Stimulated activated CD4-positive, alpha-beta T cell treated with anti-CD3 and anti-CD28 coated beads, Interleukin-1b, Interleukin-23, amount 100 ng/mL, for 48 hours (primary cell): ENCODE measurements around the gene MRFAP1.
"Not testable (repeated sequence)": the region's sequence is repeated elsewhere in the genome, so short reads cannot be mapped to it uniquely, and the experiment has no call there.

Source experiments
- DNase-seq: peaks from one replicate; pipeline ENCODE4 v3.0.0-alpha.2; 2020

The MRFAP1 gene

DNA sequence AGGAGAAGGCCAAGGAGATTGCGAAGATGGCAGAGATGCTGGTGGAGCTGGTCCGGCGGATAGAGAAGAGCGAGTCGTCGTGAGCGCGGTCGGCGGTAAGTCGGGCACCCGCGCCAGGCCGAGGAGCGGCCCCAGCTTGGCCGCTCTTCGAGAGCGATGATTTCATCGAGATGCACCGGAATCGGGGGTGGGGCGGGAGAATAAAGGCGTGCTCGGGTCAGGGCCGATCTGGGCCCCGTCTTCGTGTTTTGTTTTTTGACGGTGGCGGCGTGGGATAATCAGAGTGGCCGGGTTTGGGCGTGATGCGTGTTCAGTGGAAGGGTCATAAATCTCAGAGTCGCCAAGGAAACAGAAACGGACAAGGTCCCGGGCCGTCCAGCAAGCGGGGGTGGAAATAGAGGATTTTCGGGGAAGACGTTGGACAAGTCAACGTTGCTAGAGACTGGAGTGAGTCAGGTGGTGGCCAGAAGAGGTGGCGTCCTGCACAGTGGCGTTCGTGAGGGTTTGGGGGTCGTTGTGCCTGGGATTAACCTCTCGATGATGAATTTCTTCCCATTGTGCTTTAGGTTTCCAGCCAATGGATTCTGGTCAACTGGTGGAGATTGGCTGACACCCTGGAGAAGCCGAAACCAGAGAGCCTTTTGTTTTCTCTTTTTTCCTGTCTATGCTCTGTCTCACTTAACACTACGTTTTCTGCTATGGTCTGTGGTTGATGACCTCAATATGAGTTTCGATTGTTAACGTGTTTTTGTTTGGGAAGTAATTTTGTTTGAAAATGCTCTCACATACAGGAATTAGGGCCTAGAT is 882 bp downstream of the MRFAP1 start:
- peak; percentile 35 for DNase-seq

DNA sequence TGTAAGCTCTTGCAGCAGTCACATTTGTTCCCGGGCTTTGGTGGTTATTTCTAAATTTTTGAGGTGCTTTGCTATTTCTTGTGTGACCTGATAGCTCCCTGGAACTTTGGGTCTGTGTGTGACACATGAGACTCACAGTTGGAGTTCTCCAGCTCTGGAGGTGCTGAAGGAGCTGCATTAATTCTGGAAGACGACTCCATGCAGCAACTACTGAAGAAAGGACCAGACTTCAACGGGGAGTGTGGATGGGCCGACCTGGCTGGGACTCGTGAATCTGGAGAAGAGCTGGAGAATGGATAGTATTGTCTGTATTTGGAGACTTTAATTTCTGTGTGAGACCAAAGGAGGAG is 1.5 kb downstream of the MRFAP1 start:
- no peak for DNase-seq

DNA sequence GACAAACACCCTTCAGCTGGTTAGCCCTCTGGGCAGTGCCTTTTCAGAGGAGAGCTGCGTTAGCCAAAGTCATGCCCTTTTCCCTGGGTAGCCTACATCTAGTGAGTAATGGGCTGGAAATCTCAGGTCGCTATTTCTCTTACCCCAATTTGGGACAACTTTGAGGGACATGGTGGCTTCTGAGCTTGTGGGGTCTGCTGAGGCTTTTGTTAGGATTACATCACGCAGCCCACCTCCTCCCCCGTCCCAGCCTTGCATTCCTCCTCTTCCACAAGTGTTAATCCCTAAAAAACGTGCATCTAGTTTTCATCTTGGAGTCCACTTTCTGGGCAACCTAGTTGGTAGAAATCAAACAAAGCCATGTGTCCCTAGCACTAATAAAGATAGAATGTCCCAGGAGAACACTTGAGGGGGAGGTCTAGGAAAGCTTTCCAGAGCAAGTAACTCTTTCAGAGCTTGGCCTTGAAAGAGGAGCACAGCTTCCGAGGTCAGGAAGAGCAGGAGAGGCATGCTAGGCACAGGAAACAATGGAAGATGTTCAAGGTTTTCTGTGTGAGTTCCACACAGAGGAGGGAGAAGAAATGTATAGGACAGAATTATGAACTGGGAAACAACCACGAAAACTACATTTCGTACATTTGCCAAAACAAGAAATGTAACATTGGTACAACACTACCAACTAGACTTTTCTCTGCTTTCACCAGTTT is 2.8 kb downstream of the MRFAP1 start:
- no peak for DNase-seq

DNA sequence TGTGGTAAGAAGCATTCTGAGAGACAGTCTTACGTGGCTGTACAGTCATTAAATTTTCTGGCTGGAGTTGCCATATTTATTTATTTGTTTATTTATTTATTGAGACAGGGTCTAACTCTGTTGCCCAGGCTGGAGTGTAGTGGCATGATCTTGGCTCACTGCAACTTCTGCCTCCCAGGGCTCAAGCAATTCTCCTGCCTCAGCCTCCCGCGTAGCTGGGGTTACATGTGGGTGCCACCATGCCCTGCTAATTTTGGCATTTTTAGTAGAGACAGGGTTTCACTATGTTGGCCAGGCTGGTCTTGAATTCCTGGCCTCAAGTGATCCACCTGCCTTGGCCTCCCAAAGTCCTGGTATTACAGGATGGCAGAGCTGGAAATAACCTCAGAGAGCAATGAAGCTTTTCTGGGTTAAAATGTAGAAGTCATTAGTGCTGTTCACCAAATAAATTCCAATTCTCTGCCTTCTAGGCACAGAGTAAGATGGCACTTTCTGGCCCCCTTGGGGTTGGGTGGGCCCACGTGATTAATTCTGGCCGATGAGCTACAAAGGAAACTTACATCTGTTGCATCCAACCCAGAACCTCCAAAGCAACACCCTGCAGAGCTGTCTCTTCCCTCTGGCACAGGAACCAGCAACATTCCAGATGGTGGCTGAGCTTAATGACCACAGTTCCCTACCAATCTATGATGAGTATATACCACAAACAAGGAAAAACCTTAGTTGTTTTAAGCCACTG is 4.5 kb downstream of the MRFAP1 start:
- DNase-seq: no peak

- no peak for DNase-seq
Observed at GRCh38 chr4:6647169-6647568, 6.7 kb downstream of the MRFAP1 start.

GRCh38 chr4:6647582-6648230 is 7.2 kb downstream of the MRFAP1 start:
- DNase-seq: no peak

DNA sequence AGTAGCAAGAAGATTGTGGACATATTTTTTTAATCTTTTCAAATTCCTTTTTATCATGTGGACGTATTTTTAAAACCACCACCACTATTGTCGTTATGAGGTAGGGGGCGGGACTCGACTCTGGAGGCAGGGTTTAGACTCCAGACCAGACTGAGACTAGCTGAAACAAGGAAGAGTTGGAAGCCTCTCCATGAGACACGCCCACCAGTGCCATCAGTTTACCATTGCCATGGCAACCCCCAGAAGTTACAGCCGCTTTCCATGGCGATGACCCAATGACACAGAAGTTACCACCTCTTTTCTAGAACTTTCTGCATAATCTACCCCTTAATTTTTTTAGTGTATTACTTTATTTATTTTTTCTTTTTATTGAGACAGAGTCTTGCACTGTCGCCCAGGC is 8.7 kb downstream of the MRFAP1 start:
- DNase-seq: no peak

DNA sequence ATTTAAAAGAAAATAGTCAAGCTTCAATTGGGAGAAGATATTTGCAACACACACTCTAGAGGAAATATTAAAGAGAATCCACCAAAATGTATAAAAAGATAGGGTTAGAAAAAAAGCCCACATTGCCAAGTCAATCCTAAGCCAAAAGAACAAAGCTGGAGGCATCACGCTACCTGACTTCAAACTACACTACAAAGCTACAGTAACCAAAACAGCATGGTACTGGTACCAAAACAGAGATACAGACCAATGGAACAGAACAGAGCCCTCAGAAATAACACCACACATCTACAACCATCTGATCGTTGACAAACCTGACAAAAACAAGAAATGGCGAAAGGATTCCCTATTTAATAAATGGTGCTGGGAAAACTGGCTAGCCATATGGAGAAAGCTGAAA is 13.7 kb downstream of the MRFAP1 start:
- not testable (repeated sequence) for DNase-seq

GRCh38 chr4:6655291-6655690 is 14.8 kb downstream of the MRFAP1 start:
- not testable (repeated sequence) for DNase-seq

DNA sequence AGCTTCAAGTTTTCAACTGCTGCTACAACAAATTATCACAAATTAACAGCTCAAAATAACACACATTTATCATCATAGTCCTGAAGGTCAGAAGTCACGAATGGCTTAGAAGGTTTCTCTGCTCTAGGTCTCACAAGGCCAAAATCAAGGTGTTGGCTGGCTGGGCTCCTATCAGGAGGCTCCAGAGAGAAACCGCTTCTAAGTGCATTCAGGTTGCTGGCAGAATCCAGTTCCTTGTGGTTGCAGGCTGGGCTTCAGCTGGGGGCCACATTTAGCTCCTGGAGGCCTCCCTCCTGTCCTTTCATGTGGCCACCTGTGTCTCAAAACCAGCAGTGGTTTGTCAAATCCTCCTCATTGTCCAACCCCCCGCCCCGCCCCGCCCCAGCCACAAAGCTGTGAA is 15.4 kb downstream of the MRFAP1 start:
- DNase-seq: no peak

GRCh38 chr4:6657242-6658208 is 17.0 kb downstream of the MRFAP1 start:
- no peak for DNase-seq

- no peak for DNase-seq
Observed at GRCh38 chr4:6658209-6658595, 17.7 kb downstream of the MRFAP1 start.

DNA sequence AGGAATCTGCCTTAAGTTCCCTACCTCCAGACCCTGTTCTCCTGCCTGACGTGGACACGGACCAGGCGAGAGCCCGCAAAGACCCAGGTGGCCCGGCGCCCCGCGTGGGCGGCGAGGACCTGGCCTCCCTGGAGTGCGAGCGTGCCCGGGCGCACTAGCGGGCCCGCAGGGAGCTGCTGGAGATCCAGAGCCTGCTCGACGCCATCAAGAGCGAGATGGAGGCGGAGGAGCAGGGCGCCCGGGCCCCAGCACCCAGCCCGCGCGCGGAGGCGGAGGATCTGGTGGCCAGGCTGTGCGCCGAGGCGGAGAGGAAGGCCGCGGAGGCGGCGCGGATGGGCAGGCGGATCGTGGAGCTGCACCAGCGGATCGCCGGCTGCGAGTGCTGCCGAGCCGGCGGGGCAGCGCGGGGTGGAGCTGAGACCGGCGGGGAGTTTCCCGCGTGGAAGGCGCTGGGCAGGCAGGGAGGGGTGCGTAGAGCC is 18.2 kb downstream of the MRFAP1 start:
- DNase-seq: peak; percentile 46

GRCh38 chr4:6659897-6660296 is 19.4 kb downstream of the MRFAP1 start:
- no peak for DNase-seq

DNA sequence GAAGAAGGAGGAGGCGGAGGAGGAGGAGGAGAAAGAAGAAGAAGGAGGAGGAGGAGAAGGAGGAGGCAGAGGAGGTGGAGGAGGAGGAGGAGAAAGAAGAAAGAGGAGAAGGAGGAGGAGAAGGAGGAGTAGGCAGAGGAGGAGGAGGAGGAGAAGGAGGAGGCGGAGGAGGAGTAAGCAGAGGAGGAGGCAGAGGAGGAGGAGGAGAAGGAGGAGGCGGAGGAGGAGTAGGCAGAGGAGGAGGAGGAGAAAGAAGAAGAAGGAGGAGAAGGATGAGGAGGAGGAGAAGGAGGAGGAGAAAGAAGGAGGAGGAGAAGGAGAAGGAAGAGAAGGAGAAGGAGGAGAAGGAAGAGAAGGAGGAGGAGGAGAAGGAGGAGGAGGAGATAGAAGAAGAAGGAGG is 19.9 kb downstream of the MRFAP1 start:
- no peak for DNase-seq

- no peak for DNase-seq
Observed at GRCh38 chr4:6662591-6662990, 22.1 kb downstream of the MRFAP1 start.

DNA sequence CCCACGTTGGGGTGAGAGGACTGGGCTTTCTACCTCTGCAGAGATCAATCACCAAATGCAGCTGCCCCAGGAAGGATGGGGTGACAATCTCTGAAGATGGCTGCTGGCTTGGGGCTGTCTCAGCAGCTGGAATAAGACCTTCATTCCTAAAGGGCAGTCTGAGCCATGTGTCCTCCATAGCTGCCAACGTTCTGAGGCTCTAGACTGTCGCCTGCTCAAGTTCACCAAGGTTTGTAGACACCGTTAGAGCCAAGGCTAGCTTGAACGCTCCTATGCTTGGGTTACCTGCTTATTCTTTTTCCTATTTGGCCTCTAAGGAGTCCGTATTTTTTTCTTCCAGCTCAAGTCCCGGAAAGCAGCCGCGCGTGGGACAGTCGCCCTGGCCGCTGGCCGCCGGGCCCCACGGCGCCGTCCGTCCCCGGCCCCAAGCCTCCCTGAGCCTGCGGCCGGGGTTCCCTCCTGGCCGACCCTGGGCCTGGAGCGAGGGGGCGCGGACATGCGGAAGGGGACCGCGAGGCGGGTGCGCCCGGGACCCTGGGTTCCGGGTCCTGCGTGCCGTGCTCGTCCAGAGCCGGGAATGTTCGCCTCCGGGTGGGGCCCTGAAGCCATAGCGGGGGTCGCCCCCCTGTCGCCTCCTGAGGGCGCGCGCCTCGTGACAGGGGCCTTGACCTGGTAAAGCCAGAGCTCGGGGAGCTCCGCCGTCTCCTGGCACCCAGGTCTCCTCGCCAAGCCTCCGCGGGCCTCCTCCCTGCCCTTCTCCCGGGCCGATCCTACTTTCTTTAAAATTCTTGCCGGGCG is 23.3 kb downstream of the MRFAP1 start:
- DNase-seq: no peak

DNA sequence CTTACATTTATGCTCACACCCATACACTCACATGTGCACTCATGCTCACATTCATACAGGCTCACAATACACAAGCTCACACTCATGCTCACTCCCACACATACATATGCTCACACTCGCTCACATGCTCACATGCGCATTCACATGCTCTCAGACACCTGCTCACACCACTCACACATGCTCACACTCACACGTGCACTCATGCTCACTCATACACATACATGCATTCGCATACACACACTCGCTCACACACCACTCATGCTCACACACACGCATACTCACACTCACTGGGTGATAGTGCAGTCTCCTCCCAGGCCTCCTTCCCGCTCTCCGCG is 24.8 kb downstream of the MRFAP1 start:
- DNase-seq: no peak

DNA sequence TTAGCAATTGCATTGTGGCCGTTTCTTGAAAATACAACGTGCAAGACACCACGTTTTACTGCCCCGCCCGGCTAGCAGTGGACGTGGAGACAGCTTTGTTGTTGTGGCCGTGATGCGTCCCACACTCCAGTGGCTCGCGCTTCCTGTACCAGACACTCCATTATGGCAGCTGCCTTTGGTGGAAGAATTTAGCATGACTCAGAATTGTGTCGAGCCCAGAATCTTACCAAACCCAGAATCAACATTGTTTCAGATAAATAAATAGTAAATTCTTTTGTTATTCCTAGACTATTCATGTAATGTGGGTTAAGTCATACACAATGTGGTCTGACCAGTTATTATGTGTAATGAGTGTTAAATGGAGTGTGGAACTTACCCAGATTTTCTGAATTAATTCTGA is 27.9 kb downstream of the MRFAP1 start:
- DNase-seq: no peak

DNA sequence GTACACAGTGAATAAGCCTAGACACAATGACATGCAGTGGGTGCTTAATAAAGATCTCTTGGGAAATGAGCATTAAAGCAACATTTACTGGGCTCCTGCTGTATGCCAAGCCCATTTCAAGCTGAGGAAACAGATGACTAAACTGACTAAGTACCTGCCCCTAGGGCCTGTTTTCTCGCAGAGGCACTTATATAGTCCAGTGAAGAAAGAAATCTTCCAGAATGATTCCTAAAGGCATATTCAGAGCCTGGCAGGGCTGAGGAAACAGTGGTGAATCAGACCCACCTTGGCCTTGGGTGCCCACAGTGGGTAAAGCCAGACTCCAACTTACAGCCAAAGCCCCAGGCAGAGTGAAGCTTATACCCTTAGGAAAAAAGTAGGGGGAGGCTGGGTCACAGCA is 31.2 kb downstream of the MRFAP1 start:
- DNase-seq: no peak

DNA sequence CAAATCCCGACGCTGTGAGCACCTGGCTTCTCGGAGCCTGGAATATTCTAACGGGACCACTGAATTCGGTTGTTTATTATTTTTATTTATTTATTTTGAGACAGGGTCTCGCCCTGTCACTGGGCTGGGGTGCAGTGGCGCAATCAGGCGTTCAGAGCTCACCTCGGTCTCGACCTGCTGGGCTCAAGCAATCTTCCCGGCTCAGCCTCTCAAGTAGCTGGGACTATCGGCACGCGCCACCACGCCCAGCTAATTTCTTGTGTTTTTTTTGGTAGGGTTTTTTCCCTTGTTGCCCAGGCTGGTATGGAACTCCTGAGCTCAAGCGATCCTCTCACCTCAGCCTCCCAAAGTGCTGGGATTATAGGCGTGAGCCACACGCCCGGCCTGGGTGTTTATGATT is 31.6 kb downstream of the MRFAP1 start:
- DNase-seq: no peak
